Activated CD4-positive, alpha-beta T cell treated with anti-CD3 and anti-CD28 coated beads for 36 hours (primary cell): ENCODE data around the gene RSRP1. TPM values are rescaled to one million over a fixed set of nuclear protein-coding genes. Genes with fewer than 3 reads are reported as not detected.
A peak's percentile ranks its signal among the peaks of the same experiment; 100 is the strongest.
"Not testable (repeated sequence)": the region's sequence is repeated elsewhere in the genome, so short reads cannot be mapped to it uniquely, and the experiment has no call there.

Experiments
- ATAC-seq: fragments of 200-7000 bp; cut with Tn5 transposase; one replicate; pipeline ENCODE4 v1.10.0; 2021; ENCODE audit warnings: mild to moderate bottlenecking, moderate library complexity
- CTCF ChIA-PET: fragments of 350-600 bp; sonication (Branson Sonifier 250); formaldehyde crosslinking; loops from one replicate; lab custom pipeline; 2021; ENCODE audit warnings: antibody characterized with exemption; lab: Charles Lee
- POLR2A ChIA-PET: fragments of 350-600 bp; sonication (Branson Sonifier 250); formaldehyde crosslinking; loops from one replicate; lab custom pipeline; 2021; ENCODE audit warnings: antibody characterized with exemption, inconsistent platforms; lab: Charles Lee
- DNase-seq: peaks from one replicate; pipeline ENCODE4 v3.0.0-alpha.2; 2020
- H3K27ac Mint-ChIP-seq: one replicate; pipeline ENCODE4 v1.8.0; 2021; ENCODE audit warnings: mixed read lengths
- H3K27me3 Mint-ChIP-seq: one replicate; pipeline ENCODE4 v1.8.0; 2021; ENCODE audit warnings: mixed read lengths
- H3K36me3 Mint-ChIP-seq: one replicate; pipeline ENCODE4 v1.8.0; 2021; ENCODE audit warnings: low read depth, mixed read lengths
- H3K4me1 Mint-ChIP-seq: one replicate; pipeline ENCODE4 v1.8.0; 2021; ENCODE audit warnings: mixed read lengths
- H3K4me3 Mint-ChIP-seq: one replicate; pipeline ENCODE4 v1.8.0; 2021; ENCODE audit warnings: mild to moderate bottlenecking, moderate library complexity, mixed read lengths
- H3K9me3 Mint-ChIP-seq: one replicate; pipeline ENCODE4 v1.8.0; 2021; ENCODE audit warnings: low read depth, mixed read lengths
- intact Hi-C, 2 experiments: fragments of 100-400 bp; cut with DNase I in 1 of 2; cut with micrococcal nuclease in 1 of 2; formaldehyde crosslinking; loops; one replicate each; pipeline versions ENCODE4 v1.14.2 to v1.15.1; 2022 to 2024; cut with DNase I, micrococcal nuclease
- total RNA-seq, 2 experiments: library from RNA; stranded (reverse); gene quantifications; one replicate each; pipeline ENCODE4 v1.2.3, GENCODE V29; 2021

Gene RSRP1, protein sequence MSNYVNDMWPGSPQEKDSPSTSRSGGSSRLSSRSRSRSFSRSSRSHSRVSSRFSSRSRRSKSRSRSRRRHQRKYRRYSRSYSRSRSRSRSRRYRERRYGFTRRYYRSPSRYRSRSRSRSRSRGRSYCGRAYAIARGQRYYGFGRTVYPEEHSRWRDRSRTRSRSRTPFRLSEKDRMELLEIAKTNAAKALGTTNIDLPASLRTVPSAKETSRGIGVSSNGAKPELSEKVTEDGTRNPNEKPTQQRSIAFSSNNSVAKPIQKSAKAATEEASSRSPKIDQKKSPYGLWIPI
- total RNA-seq, result 100 to 1,000 TPM in 1 of 2 experiments, 10 to 100 TPM in 1; 86.8 to 120 TPM

DNA sequence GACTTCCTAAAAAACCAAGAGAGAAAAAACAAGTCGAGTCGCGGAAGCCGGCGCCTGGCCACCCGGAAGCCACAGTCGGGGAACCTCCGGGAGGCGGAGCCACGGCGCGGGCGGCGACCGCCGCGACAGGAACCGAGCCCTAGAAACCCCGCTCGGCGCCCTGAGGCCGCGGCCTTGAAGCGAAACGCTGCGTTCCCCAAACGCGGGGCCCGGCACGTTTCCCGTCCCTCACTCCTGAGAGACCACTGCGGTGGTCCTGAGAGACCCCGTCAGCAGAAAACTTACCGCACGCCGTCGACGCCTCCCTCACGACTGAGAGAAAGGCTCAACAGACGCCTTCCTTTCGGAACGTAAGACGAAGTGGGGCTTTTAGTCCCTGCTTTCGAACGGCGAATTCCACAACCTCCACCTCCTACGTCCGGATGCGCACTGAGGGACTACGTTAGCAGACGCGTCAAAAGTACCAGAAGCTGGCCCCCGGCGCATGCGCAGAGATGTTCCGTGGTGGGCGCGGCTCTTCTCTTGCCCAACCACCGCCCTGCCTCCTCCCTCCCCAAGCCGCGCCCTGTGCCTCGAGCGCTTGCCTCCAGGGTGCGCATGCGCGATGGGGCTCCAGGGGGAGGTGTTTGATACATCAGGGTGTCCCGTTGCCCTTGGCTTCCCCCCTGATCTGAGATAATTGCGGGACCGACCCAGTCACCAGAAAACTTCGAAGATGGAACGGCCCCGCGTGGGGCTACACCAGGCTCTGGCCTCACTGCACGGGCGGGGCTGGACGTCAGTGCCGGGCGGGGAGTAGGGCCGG lies at the start of gene RSRP1:
TSS of gene RSRP1 (minus strand) at position 431 of the 805 bp plus-strand sequence. CDS start 491 bp downstream, outside the sequence.
- peaks cover 40% of the 10 kb centered on the region for H3K4me1 Mint-ChIP-seq
- H3K27me3 Mint-ChIP-seq, result no peaks in the 10 kb centered on the region
- intact Hi-C loops, result loop anchor here (1.0 to 10.0 kb wide), 13 partner anchors 15 to 1266 kb away; partner anchors contain the start of genes SYF2 (in 2 of the 2), CLIC4 (in 1 of the 2), MACO1 (in 1 of the 2) and MTFR1L (in 1 of the 2)
- peak within 1 kb of the TSS; percentile 99 for H3K27ac Mint-ChIP-seq
- peak; percentile 100 for DNase-seq
- CTCF ChIA-PET, result interaction anchor here (1.0 kb wide), 1 partner anchor 9 kb away, joined by 3 read pairs; no protein-coding TSS in a partner anchor
- ATAC-seq, result peak; percentile 90
- peaks cover 44% of the 10 kb centered on the region for H3K36me3 Mint-ChIP-seq
- POLR2A ChIA-PET, result interaction anchor here (0.6 to 1.3 kb wide), 15 partner anchors 8 to 1286 kb away, joined by 3 to 37 read pairs (median 3); partner anchors contain the start of genes CLIC4 and SYF2
- H3K4me3 Mint-ChIP-seq, result peak within 1 kb of the TSS; percentile 96
- H3K9me3 Mint-ChIP-seq, result no peaks in the 10 kb centered on the region

DNA sequence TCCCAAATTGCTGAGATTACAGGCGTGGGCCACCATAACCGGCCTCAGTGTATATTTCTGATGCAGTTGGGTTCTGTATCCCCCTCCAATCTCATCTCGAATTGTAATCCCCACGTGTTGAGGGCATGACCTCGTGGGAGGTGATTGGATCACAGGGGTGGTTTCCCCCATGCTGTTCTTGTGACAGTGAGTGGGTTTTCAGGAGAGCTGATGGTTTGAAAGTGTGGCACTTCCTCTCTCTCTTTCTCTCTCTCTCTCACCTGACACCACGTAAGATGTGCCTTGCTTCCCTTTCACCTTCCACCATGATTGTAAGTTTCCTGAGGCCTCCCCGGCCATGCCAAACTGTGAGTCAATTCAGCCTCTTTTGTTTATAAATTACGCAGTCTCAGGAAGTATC lies 49.2 kb upstream of the RSRP1 start:
- CTCF ChIA-PET, H3K27me3 Mint-ChIP-seq, H3K4me3 Mint-ChIP-seq, H3K9me3 Mint-ChIP-seq, POLR2A ChIA-PET, H3K36me3 Mint-ChIP-seq, H3K4me1 Mint-ChIP-seq, intact Hi-C loops, H3K27ac Mint-ChIP-seq, ATAC-seq, DNase-seq: not testable (repeated sequence)

DNA sequence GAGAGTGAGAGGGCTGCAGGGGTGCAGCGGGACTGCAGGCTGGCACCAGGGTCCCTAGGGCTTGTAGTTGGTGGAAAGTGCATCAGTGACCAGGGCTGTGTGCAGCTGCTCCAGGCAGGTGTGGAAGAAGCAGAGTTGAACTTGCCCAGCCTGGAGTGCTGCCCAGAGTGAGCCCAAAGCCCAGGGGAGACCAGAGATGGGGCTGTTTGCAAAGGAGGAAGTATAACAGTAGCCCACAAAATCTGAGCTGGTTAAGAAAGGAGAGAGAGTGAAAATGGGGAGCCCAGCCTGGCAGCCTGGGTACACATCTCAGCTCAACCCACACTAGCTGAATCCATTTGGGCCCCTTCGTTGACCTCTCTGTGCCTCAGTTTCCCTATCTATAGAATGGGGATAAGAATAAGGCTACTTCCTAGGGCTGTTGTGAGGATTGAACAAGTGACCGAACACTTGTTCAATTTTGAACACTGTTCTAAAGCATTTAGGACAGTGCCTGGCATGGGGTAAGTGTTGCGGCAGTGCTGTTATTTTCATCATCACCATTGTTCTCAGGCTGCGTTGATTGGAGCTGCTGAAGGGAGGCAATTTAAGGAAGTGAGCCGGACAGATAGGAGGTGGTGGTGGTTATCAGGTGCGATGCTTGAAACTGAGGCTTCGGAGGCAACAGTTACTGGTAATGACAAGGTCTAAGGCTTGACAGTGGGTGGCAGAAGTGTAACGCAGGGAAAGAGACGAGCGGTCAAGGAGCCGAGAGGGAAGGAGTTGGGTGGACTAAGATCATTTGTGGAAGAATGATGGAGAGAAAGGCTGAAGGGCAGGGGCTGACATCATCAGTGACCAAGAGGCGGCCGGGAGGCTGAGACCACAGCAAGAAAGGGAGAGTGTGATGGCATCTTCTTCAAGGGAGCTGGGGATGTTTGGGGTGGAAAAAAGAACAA lies 47.9 kb upstream of the RSRP1 start:
- CTCF ChIA-PET, DNase-seq, H3K4me3 Mint-ChIP-seq, H3K27ac Mint-ChIP-seq, intact Hi-C loops, H3K27me3 Mint-ChIP-seq, H3K9me3 Mint-ChIP-seq, POLR2A ChIA-PET, H3K36me3 Mint-ChIP-seq, ATAC-seq, H3K4me1 Mint-ChIP-seq: not testable (repeated sequence)

DNA sequence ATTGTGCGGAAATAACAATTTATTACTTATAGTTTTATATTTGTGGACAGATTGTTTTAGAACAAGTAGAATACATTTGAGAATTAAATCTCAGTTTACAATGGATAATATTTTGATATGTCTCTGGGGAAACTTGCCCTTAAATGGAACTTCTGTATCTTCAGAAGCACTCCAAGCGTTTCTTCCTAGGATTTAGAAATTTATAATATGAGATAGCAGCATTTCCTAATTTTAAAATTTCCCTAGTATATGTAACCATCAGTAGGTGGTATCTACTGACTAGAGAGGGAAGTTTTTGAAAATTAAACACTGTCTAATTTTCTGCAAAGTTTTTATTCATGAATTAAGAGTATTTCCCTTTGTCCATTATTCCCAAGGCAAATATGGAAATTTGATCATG lies 46.2 kb upstream of the RSRP1 start:
- H3K4me3 Mint-ChIP-seq, DNase-seq, ATAC-seq, POLR2A ChIA-PET, intact Hi-C loops, H3K4me1 Mint-ChIP-seq, H3K27ac Mint-ChIP-seq, H3K36me3 Mint-ChIP-seq, H3K9me3 Mint-ChIP-seq, H3K27me3 Mint-ChIP-seq: not testable (repeated sequence)
- CTCF ChIA-PET, result interaction anchor here (0.6 kb wide), 1 partner anchor 110 kb away, joined by 3 read pairs; no protein-coding TSS in a partner anchor

DNA sequence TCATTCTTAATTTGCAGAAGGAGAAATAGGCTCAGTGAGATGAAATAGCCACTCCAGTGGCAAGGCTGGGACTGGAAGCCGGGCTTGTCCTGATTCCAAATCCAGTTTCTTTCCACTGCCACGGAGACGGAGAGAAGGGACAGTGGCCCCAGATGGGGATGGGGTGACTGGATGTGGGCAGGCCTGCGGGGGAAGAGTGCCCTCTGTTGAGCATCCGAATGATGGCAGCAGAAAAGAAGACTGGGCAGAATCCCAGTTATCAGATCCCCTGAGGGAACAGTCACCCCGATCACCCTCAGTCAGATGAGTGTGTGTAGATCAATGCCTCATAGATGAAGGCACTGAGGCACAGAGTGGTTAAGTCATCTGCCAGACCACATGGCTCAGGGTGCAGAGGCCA lies 42.8 kb upstream of the RSRP1 start:
- peak; percentile 90 for ATAC-seq
- H3K4me1 Mint-ChIP-seq, H3K27ac Mint-ChIP-seq, intact Hi-C loops, POLR2A ChIA-PET, H3K27me3 Mint-ChIP-seq, H3K4me3 Mint-ChIP-seq, CTCF ChIA-PET, H3K36me3 Mint-ChIP-seq, H3K9me3 Mint-ChIP-seq: not testable (repeated sequence)
- peak; percentile 10 for DNase-seq

DNA sequence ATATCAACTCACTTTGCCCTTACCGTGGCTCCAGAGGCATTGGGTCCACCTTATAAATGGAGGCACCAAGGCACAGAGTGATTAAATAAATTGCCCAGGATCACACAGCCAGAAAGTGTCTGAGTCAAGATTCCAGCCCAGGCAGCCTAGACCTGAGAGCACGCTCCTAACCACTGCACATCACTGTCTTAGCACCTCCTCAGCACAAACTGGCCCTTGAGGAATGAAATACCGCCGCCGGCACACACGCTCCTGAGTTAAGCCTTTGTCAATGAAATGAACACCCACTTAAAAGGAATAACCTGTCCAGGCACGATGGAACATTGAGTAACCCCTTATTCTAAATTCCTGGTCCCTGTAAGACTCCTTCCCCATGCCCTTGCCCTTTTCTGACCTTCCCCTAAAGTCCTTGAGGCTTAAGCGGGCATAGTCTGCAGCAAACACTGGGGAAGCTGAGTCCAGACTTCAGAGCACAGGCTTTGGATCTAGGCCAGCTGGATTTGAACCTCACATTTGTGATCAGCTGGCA lies 41.4 kb upstream of the RSRP1 start:
- DNase-seq, POLR2A ChIA-PET, CTCF ChIA-PET, H3K4me1 Mint-ChIP-seq, H3K4me3 Mint-ChIP-seq, H3K27me3 Mint-ChIP-seq, H3K27ac Mint-ChIP-seq, ATAC-seq, H3K9me3 Mint-ChIP-seq, H3K36me3 Mint-ChIP-seq: not testable (repeated sequence)
- intact Hi-C loops, result loop anchor here in 1 of 2 experiments (10.0 kb wide), 1 partner anchor 116 kb away; no protein-coding TSS in a partner anchor

DNA sequence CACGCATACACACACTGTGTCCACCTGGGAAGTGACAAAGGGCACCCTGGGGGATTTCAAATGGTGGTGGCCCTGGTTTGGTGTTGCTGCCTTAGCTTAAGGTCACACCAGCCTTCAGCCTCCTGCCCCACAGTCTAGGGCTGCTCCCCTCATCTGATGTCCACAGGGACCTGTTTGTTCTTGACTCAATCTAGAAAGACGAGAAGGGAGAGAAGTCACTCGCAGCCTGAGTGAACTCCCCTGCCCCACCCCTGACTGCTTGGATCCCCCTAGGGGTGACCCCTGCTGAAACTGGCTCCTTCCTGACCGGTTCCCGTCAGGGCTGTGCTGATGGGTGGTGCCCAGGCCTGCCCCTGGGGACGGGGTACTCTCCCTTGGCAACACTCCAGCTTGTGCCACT lies 39.9 kb upstream of the RSRP1 start:
- H3K4me1 Mint-ChIP-seq, H3K4me3 Mint-ChIP-seq, H3K36me3 Mint-ChIP-seq, DNase-seq, POLR2A ChIA-PET, H3K27ac Mint-ChIP-seq, H3K27me3 Mint-ChIP-seq, H3K9me3 Mint-ChIP-seq, CTCF ChIA-PET, ATAC-seq: not testable (repeated sequence)
- intact Hi-C loops, result loop anchor here in 1 of 2 experiments (10.0 kb wide), 1 partner anchor 118 kb away; no protein-coding TSS in a partner anchor

DNA sequence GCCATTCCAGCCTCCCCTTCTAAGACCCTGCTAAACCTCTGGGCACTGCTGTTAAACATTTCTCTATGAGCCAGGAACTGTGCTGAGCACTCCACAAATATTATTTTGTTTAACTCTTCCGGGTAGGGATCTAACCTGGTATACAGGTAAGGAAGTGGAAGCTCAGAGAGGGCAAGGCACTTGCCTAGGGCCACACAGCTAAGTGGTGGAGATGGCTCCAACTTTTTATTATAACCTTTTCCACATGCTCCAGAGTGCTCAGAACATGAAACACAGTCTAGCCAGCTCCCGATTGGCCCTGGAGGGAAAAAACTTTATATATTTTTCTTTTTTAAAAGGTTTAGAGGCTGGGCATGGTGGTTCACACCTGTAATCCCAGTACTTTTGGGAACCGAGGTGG lies 38.6 kb upstream of the RSRP1 start:
- not testable (repeated sequence) for ATAC-seq

DNA sequence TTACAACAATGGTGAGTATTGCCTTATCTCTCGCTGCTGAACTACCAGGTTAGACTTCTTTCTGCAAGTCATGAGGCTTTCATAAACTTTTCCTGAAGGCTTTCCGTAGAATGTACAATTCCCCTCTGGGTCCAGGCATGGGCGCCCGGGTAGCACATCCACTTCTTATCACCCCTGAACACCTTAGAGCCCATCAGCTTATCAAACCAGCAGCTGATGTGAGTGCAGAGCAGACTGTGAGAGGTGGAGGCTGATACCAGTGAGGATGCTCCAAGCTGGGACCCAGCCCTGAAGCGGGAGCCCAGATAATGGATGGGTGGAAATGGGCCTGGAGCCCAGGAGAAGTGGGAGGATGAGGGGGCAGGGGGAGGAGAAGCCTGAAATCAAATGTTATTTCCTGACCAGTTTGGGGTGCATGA lies 32.4 kb upstream of the RSRP1 start:
- H3K27ac Mint-ChIP-seq, H3K9me3 Mint-ChIP-seq, POLR2A ChIA-PET, CTCF ChIA-PET, H3K36me3 Mint-ChIP-seq, H3K27me3 Mint-ChIP-seq, H3K4me3 Mint-ChIP-seq, H3K4me1 Mint-ChIP-seq, DNase-seq, ATAC-seq: not testable (repeated sequence)
- intact Hi-C loops, result loop anchor here in 1 of 2 experiments (10.0 kb wide), 1 partner anchor 125 kb away; no protein-coding TSS in a partner anchor

More for the DNA sequence above, 38.6 kb upstream of the RSRP1 start:
- H3K4me3 Mint-ChIP-seq, DNase-seq, H3K4me1 Mint-ChIP-seq, H3K9me3 Mint-ChIP-seq, H3K27me3 Mint-ChIP-seq, POLR2A ChIA-PET, H3K36me3 Mint-ChIP-seq, H3K27ac Mint-ChIP-seq: not testable (repeated sequence)
- CTCF ChIA-PET, result interaction anchor here (0.6 kb wide), 1 partner anchor 1111 kb away, joined by 3 read pairs; no protein-coding TSS in a partner anchor
- intact Hi-C loops, result loop anchor here in 1 of 2 experiments (10.0 kb wide), 1 partner anchor 119 kb away; no protein-coding TSS in a partner anchor

DNA sequence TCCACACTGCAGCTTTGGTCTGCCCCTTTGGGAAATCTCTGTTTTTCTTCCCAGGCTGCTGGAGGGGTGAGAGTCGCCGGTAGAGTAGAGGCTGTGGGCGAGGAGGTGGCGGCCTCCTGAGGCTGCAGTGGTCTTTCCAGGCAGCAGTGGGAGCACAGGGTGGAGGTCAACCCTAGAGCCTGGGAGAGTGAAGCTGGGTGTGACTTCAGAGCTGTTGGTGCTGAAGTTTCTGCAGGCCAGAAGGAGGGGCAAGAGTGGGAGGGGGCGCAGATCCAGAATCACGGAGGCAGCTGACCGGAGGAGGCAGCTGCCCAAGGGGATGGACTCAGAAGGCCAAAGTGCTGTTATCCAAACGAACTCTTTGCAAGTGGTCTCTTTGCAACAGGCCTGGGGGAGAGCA lies 31.5 kb upstream of the RSRP1 start:
- H3K9me3 Mint-ChIP-seq, POLR2A ChIA-PET, H3K4me1 Mint-ChIP-seq, H3K36me3 Mint-ChIP-seq, DNase-seq, H3K27me3 Mint-ChIP-seq, H3K4me3 Mint-ChIP-seq, H3K27ac Mint-ChIP-seq, CTCF ChIA-PET, ATAC-seq, intact Hi-C loops: not testable (repeated sequence)
